Heart right ventricle (tissue), 16 donors: ENCODE results near the gene CCDC85C. TPM values are rescaled to one million over a fixed set of nuclear protein-coding genes. Genes with fewer than 3 reads are reported as not detected.

Source experiments
- ATAC-seq, 8 donors: fragments of 200-7000 bp; cut with Tn5 transposase; one replicate each; pipeline ENCODE4 v1.9.1; 2020; ENCODE audit warnings: mild to moderate bottlenecking in 8 of 8, moderate library complexity in 8 of 8, moderate number of reproducible peaks in 1 of 8
- DNase-seq, 2 donors: peaks; one replicate each; pipeline ENCODE4 v3.0.0-alpha.2; 2020
- H3K27ac ChIP-seq, 10 donors: fragments of 200-600 bp; sonication (generic) in 2 of 10; one replicate each; pipeline versions ENCODE4 v1.5.0 to v1.8.0; 2020 to 2022; ENCODE audit warnings: mild to moderate bottlenecking in 3 of 10
- H3K27me3 ChIP-seq, 7 donors: fragments of 200-600 bp; one replicate each; pipeline ENCODE4 v1.8.0; 2021 to 2022; ENCODE audit warnings: mild to moderate bottlenecking in 2 of 7
- H3K36me3 ChIP-seq, 9 donors: fragments of 200-600 bp; sonication (generic) in 1 of 9; one replicate each; pipeline versions ENCODE4 v1.5.0 to v1.8.0; 2020 to 2022; ENCODE audit warnings: mild to moderate bottlenecking in 2 of 9
- H3K4me1 ChIP-seq, 9 donors: fragments of 200-600 bp; sonication (generic) in 1 of 9; one replicate each; pipeline versions ENCODE4 v1.5.0 to v1.8.0; 2020 to 2022; ENCODE audit warnings: mild to moderate bottlenecking in 4 of 9
- H3K4me3 ChIP-seq, 10 donors: fragments of 200-600 bp; sonication (generic) in 2 of 10; one replicate each; pipeline versions ENCODE4 v1.5.0 to v1.8.0; 2020 to 2022; ENCODE audit warnings: mild to moderate bottlenecking in 7 of 10, moderate library complexity in 2 of 10
- H3K9me3 ChIP-seq, 11 donors: fragments of 200-600 bp in 10 of 11; sonication (generic) in 2 of 11; one replicate each; pipeline versions ENCODE4 v1.5.0 to v1.8.0; 2013 to 2022; ENCODE audit warnings: mild to moderate bottlenecking in 2 of 11, control low read depth in 1 of 11, moderate library complexity in 1 of 11
- CTCF ChIP-seq, 9 donors: fragments of 200-600 bp; sonication (generic) in 2 of 9; IDR thresholded peaks; one replicate each; pipeline versions ENCODE4 v1.5.0 to v1.8.0; 2021 to 2022; ENCODE audit warnings: antibody characterized with exemption in 9 of 9, mild to moderate bottlenecking in 5 of 9, moderate library complexity in 1 of 9
- WGBS, 2 donors: extraction: QIAGEN DNeasy Blood & Tissue Kit; methylation state at CpG; one replicate each; pipeline ENCODE4 v1.1.7; 2013; ENCODE audit warnings: inconsistent platforms in 1 of 2; 5-methylcytosine and 5-hydroxymethylcytosine counted together
- intact Hi-C, 10 donors: fragments of 100-400 bp; cut with DNase I; formaldehyde crosslinking; loops; one replicate each; pipeline versions ENCODE4 v1.11.1 to v1.14.2; 2022
- polyA plus RNA-seq, 2 donors: library from polyadenylated mRNA; stranded (reverse); fragments of 200-250 nt; gene quantifications; one replicate each; pipeline ENCODE4 v1.2.3, GENCODE V29; 2013
- total RNA-seq, 10 donors: library from RNA; stranded (reverse); fragmentation: NEBNext Ultra II Directional in 3 of 10; extraction: Animal tissue kit (Norgen Biotek cat#: 25700) in 3 of 10; gene quantifications; one replicate each; pipeline versions ENCODE4 v1.2.1 to v1.2.4, GENCODE V29; 2021 to 2023
- donor health status: Arrhythmogenic right ventricular cardiomyopathy.
- donor health status: ischemic (EF 13 %, LVEDD 7.1; RV severe dilation, severe dysfunction).
- donor health status: healthy with polysubstance abuse.
- donor health status: DM: no; HTN: yes; CAD: no.
- donor health status: DM: no; HTN: no; CAD: no.
- donor health status: ischemic (EF 25% LVEDD 6.9; RV normal size, moderate dysfunction).
- donor health status: ischemic (EF 25% LVEDD 5.7; RV mildly dilated, moderate dysfunction).
- donor health status: healthy.
- donor health status: DM: yes; HTN: yes; CAD: no.
- donor health status: Ischemic cardiomyopathy.
- donor health status: ischemic (EF 35%, LVEDD 5.7; RV mildly dilated, moderate dysfunction).
- donor health status: nonischemic (EF 11% LVEDD 7.7; RV severe dilation, severe dysfunction).
- donor health status: DM: yes; HTN: yes; CAD: no.
- donor health status: PGD.
- donor health status: ischemic (EF 29% LVEDD 5.4; RV normal size, mild dysfunction).
- donor health status: nonischemic (EF 23%, LVEDD 6.1; RV moderate dilation, normal function).

CCDC85C gene
- total and polyA plus RNA-seq, 12 donors, result 9.0 to 50.2 (median 31.5) TPM

DNA sequence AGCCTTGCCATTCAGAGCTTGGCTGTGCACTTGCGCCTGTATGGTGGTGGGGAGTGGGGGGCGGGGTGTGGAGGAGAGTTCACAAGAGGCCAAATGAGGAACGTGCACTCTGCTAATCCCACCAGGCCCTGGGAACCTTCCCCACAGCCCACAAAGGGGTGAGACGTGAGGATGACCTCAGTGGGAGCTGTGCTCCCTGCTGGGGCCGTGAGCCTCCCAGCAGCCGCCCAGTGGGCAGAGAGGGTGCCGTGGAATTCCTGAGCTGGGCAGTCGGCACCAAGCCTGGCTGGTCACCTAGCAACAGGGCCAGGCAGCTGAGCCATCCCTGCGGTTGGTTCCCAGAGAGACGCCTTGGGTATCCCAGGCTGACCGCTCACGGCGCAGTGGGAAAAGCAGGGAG is 69.1 kb downstream of the CCDC85C start:
- Histone ChIP-seq H3K36me3 (no peaks in the 10 kb centered on the region), H3K4me1 (peaks cover 23 to 78% (median 37%) of the 10 kb centered on the region in 9 donors), H3K27ac (peak overlapping the region in 4 of 10 donors; percentile 27 to 55 (median 42)), H3K4me3 (no peak overlapping the region), H3K9me3 (no peaks in the 10 kb centered on the region), H3K27me3 (no peaks in the 10 kb centered on the region)
- peak; percentile 37 to 76 (median 64) for ATAC-seq
- intact Hi-C loops, result loop anchor here in 1 of 10 donors (5.0 kb wide), 1 partner anchor 67 kb away; the partner anchor contains the start of gene CCDC85C
- DNase-seq, result peak; percentile 53 to 58
- 64 to 73% methylated on average over 13 of the region's 13 CpGs for WGBS, 2 donors
- TF ChIP-seq CTCF (IDR thresholded peaks at IDR 0.05), result peak in 1 of 9 donors; percentile 15

DNA sequence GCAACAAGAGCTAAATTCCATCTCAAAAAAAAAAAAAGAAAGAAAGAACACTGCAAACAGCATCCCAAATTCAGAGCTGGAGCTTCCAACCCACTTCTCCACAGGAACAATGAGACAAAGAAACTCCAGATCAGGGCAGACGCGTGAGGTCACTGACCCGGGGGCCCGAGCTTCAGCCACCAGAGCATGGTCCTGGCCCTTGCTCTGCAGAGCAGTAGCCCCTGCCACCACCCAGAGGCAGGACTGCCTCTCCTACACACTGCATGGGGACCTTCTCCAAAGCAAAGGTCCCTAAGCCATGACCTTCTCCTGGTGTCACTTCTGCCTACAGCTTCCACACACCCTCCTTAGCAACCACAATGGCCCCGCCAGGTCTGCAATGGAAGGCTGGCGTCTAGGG is 69.7 kb downstream of the CCDC85C start:
- no peak overlapping the region for H3K4me3 ChIP-seq
- H3K4me1 ChIP-seq, result peaks cover 21 to 75% (median 37%) of the 10 kb centered on the region in 9 donors
- peak overlapping the region in 4 of 10 donors; percentile 27 to 55 (median 42) for H3K27ac ChIP-seq
- H3K36me3 ChIP-seq, result no peaks in the 10 kb centered on the region
- DNase-seq, result no peak
- no peak for ATAC-seq
- intact Hi-C loops, result no loop called here
- no peak for TF ChIP-seq CTCF (IDR thresholded peaks at IDR 0.05)
- WGBS, 2 donors, result 89 to 97% methylated on average over 6 of the region's 6 CpGs
- H3K9me3 ChIP-seq, result no peaks in the 10 kb centered on the region
- H3K27me3 ChIP-seq, result no peaks in the 10 kb centered on the region

DNA sequence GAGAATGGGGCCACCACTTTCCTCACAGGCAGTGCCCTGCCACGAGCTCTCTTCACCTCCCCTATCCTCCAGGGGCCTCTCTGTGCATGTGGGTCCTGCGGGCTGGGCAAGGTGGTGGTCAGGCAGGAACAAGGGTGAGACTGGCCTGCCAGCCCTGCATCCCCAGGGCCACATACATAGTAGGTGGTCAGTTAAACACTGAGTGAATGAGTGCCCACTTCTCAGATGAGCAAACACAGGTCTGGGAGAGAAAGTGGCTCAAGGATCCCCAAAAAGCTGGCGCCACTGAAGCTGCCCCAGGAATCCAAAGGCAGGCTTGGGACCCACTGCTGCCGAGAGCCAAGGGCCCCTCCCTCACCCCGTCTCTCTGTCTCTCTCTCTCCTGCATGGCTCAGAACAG is 71.7 kb downstream of the CCDC85C start:
- ATAC-seq, result no peak
- Histone ChIP-seq H3K27ac (peak overlapping the region in 1 of 10 donors; percentile 47), H3K9me3 (no peaks in the 10 kb centered on the region), H3K4me3 (no peak overlapping the region), H3K36me3 (no peaks in the 10 kb centered on the region), H3K27me3 (no peaks in the 10 kb centered on the region), H3K4me1 (peaks cover 6 to 55% (median 16%) of the 10 kb centered on the region in 9 donors)
- no peak for DNase-seq
- intact Hi-C loops, result no loop called here
- no peak for TF ChIP-seq CTCF (IDR thresholded peaks at IDR 0.05)
- WGBS, 2 donors, result 92 to 94% methylated on average over 5 of the region's 5 CpGs

DNA sequence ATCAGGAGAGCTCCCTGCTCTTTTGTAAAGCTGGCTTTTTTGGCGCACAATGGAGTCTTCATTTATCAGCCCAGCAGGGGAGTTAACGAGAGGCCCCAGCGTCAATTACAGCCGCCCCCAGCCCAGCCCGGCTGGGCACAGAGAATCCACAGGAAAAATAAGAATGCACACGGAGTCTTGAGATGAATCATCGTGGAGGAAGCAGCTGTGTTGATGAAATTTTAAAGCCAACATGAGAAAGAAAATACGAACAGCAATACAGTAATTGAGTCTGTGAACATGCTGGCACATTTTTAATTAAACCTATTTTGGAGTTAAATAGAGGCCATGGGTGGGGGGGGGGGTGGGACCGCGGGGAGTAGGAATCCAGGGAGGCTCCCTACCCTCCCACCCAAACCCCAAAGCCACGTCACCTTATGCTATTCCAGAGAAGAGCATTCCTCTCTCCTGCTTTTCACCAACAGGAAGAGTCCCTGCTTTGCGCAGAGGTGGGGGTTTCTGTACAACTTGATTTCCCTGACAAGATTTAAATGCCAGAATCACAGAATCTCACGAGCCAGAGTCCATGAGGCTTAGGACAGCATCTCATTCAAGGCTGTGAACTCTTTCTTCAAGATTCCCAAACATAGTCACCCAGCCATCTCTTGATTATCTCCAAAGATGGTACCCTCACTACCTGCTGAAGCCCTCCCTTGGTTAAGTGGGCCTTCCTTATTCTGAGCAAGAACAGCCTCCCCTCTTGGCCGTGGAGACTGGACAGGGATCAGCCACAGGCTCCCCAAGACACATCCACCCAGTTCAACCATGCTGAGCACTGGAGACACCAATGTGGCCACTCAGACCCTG is 72.5 kb downstream of the CCDC85C start:
- intact Hi-C loops, result no loop called here
- no peak for TF ChIP-seq CTCF (IDR thresholded peaks at IDR 0.05)
- DNase-seq (no peak), ATAC-seq (no peak)
- Histone ChIP-seq H3K27ac (peak overlapping the region in 5 of 10 donors; percentile 21 to 48 (median 31)), H3K36me3 (no peaks in the 10 kb centered on the region), H3K9me3 (no peaks in the 10 kb centered on the region), H3K4me3 (no peak overlapping the region), H3K4me1 (peaks cover 2 to 51% (median 14%) of the 10 kb centered on the region in 9 donors), H3K27me3 (no peaks in the 10 kb centered on the region)
- WGBS, 2 donors, result 52 to 63% methylated on average over 14 of the region's 14 CpGs
